Subcutaneous adipose tissue (tissue), 4 donors: ENCODE data around the gene HSPA2. TPM values are rescaled to one million over a fixed set of nuclear protein-coding genes. Genes with fewer than 3 reads are reported as not detected.

Source experiments
- CTCF ChIP-seq: fragments of 450-650 bp; IDR thresholded peaks from one replicate; pipeline ENCODE4 v1.5.1; 2016; ENCODE audit warnings: low read depth, mild to moderate bottlenecking, control low read depth, antibody characterized with exemption, moderate library complexity
- total RNA-seq, 4 donors: library from RNA; depleted of rRNA; stranded (reverse); fragments of >200 nt; gene quantifications; one replicate each; pipeline ENCODE4 v1.1.0, GENCODE V29; 2016

Gene HSPA2
- total RNA-seq, 4 donors from 2014 or later = 6.2 to 8.8 (median 6.9) TPM

- TF ChIP-seq CTCF = no peak
Observed at GRCh38 chr14:64518229-64518628, 22.3 kb upstream of the HSPA2 start.

GRCh38 chr14:64520699-64521098 lies 19.8 kb upstream of the HSPA2 start:
- no peak for TF ChIP-seq CTCF

GRCh38 chr14:64522591-64523355 lies 17.8 kb upstream of the HSPA2 start:
- TF ChIP-seq CTCF = no peak

GRCh38 chr14:64525354-64525753 lies 15.2 kb upstream of the HSPA2 start:
- TF ChIP-seq CTCF = no peak

GRCh38 chr14:64531567-64531966 lies 9.0 kb upstream of the HSPA2 start:
- TF ChIP-seq CTCF = no peak

- TF ChIP-seq CTCF = no peak
Observed at GRCh38 chr14:64536488-64537245, 3.9 kb upstream of the HSPA2 start.

GRCh38 chr14:64541261-64541971 lies 875 bp downstream of the HSPA2 start:
- TF ChIP-seq CTCF = no peak
